HG03060 (cell line): ENCODE data around the gene TTYH2.
"Not testable (repeated sequence)": the region's sequence is repeated elsewhere in the genome, so short reads cannot be mapped to it uniquely, and the experiment has no call there.

Experiments used
- ATAC-seq: cut with Tn5 transposase; IDR thresholded peaks from one replicate; pipeline ENCODE4 v1.9.1; 2021; ENCODE audit warnings: low read depth, moderate number of reproducible peaks; ENCODE audit not compliant: unreplicated experiment

TTYH2 gene, protein sequence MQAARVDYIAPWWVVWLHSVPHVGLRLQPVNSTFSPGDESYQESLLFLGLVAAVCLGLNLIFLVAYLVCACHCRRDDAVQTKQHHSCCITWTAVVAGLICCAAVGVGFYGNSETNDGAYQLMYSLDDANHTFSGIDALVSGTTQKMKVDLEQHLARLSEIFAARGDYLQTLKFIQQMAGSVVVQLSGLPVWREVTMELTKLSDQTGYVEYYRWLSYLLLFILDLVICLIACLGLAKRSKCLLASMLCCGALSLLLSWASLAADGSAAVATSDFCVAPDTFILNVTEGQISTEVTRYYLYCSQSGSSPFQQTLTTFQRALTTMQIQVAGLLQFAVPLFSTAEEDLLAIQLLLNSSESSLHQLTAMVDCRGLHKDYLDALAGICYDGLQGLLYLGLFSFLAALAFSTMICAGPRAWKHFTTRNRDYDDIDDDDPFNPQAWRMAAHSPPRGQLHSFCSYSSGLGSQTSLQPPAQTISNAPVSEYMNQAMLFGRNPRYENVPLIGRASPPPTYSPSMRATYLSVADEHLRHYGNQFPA

GRCh38 chr17:74212913-74213791 is at the start of gene TTYH2:
TTYH2 (plus strand) TSS chr17:74213571; CDS start chr17:74213588, 17 bp downstream.
- peak; percentile 39 for ATAC-seq

- no peak for ATAC-seq
Observed at GRCh38 chr17:74163836-74164235, 49.5 kb upstream of the TTYH2 start.

DNA sequence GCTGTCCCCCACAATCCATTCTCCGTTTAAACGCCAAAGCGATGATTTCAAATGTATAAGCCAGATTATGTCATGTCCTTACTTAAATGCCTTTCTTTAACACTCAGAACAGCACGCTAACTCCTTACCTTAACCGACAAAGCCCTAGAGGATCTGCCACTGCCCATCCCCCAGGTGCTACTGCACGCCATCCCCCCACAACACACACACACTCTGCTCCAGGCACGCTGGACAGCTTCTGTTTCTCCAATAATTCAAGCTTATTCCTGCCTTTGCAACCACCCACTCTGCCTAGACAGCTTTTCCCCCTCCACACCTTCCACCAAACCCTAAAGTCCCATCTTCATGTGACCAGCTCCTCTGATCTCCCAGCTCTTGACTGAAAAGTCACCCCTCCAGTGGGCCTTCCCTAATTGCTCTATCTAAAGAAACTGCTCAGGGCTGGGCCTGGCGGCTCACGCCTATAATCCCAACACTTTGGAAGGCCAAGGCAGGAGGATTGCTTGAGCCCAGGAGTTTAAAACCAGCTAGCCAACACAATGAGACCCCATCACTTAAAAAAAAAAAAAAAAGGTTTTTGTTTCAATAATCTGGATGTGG is 48.8 kb upstream of the TTYH2 start:
- no peak for ATAC-seq

- no peak for ATAC-seq
Observed at GRCh38 chr17:74165797-74166365, 47.5 kb upstream of the TTYH2 start.

DNA sequence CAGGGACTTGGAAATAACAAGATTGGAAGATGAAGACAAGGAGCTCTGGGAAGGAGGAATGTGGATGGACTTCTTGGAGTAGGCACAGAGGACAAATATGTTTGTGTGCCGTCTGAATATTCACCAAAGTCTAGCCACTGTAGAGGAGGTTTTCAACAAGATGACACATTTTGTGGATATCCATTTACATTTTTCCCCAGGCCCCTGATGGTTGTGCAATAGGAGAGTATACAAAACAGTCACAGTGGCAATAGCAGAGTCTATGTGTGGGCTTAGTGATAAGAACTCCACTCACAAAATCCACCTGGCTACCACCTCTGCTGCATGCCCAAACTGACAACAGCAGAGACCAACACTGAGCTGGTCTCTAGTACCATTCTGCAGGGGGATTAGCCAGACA is 42.4 kb upstream of the TTYH2 start:
- ATAC-seq, result no peak

GRCh38 chr17:74172700-74173099 is 40.7 kb upstream of the TTYH2 start:
- no peak for ATAC-seq

DNA sequence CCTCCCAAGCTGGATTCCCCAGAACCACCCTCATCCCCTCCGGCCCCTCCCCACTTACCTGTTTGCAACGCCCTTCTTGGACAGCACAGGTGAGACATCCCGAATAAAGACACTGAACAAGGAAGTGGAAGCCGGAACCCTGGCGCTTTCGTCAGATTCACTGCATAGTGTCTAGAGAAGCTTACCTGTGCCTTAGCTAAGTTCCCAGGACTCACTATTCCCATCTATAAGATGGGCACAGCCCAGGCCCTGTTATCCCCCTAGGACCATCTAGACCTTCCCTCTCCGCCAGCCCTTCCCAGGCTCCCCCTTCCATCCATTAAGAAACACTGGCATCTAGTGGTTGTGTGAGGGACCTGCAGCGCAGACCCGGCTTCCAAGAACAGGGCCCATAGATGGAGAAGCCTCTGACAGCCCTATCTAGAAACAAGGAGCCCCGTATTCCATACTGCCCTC is 36.8 kb upstream of the TTYH2 start:
- ATAC-seq, result no peak

- ATAC-seq, result no peak
Observed at GRCh38 chr17:74177018-74177450, 36.3 kb upstream of the TTYH2 start.

DNA sequence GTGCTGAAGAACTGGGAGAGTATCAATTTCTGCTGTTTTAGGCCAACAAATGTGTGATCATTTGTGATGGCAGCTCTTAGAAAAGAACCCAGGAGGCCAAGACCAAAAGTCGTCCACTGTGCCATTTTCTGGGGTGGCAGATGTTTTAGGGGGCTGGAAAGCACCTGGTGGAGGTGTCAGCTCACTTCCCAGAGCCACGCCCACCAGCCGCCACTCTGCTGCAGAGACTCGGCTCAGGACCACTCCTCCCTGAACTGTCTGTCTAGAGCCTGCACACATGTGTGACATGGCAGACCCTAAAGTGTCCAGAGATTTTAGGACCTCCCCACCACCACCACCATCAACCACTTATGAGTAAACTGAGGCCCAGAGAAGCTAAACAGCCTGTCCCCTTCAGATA is 33.8 kb upstream of the TTYH2 start:
- ATAC-seq, result no peak

GRCh38 chr17:74180336-74180735 is 33.0 kb upstream of the TTYH2 start:
- ATAC-seq, result no peak

DNA sequence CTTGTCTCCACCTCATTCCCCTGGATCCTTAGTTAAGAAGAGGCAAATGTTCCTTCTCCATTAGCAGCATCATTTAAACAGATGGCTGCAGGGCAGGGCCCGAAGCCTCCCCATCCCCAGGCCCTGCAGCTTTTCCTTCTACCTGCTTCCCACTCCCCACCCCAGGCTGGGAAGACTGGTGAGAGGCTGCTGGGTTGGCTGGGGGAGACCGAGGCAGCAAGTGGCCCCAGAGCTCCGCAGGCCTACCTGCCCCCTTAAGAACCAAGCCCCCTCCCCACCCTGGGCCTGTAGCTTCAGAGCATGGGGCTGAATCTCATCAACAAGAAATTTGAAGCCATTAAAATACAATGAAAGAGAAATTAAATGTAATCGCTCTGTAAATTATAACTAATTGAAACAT is 32.0 kb upstream of the TTYH2 start:
- ATAC-seq, result no peak

GRCh38 chr17:74182041-74182723 is 31.2 kb upstream of the TTYH2 start:
- ATAC-seq, result no peak

GRCh38 chr17:74183411-74183810 is 30.0 kb upstream of the TTYH2 start:
- ATAC-seq, result no peak

DNA sequence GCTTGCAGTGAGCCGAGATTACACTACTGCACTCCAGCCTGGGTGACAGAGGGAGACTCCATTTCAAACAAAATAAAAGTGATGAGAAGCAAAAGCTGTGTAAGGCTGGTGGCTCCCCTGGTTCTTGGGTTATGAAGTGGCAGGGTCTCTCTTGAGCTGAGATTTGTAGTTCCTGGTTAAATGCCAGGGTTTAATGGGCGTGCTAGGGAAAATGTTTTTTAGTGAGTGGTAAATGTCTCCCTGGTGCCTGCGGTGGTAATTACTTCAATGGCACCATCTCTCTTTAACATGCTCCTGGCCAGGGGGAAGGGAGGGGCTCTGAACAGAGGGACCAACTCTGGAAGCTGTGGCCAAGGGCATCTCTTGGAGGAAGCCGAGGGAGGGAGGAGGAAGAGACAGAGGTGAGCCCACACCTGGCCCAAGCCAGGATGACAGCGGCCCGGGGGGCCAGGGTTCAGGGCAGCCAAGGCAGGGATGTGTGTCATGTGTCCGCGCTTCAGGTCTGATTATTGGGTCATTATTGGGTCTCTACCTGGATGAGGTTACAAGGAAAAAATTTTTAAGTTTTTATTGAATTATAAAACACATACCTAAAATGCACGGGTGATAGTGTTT is 27.7 kb upstream of the TTYH2 start:
- no peak for ATAC-seq

- ATAC-seq, result no peak
Observed at GRCh38 chr17:74186498-74186897, 26.9 kb upstream of the TTYH2 start.

DNA sequence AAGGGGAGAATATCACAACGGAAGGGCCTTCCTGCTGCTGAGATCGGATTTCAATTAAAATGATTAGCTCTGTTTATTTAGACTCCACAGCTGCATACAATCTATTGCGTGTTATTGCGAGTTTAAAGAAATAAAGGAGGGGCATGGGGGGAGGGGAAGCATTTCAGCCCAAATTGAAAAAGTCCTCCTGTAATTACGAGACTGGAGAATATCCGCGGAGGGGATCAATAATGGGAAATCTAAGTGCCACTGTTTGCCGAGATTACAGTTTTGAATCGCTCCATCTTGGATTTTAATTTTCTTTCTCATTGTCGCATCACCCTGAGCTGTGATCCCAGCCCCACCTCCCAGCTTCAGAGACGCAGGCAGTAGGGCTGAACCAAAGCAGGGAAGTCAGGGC is 25.6 kb upstream of the TTYH2 start:
- ATAC-seq, result no peak

DNA sequence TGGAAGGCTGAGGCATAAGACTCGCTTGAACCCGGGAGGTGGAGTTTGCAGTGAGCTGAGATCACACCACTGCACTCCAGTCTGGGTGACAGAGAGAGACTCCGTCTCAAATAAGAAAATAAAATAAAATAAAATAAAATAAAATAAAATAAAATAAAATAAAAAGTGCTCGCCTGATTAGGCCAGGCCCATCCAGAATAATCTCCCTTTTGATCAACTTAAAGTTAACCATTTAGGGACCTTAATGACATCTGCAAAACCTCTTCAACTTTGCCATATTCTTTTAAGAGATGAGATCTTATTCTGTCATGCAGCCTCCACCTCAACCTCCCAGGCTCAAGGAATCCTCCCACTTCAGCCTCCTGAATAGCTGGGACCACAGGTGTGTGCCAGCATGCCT is 24.7 kb upstream of the TTYH2 start:
- ATAC-seq, result not testable (repeated sequence)

DNA sequence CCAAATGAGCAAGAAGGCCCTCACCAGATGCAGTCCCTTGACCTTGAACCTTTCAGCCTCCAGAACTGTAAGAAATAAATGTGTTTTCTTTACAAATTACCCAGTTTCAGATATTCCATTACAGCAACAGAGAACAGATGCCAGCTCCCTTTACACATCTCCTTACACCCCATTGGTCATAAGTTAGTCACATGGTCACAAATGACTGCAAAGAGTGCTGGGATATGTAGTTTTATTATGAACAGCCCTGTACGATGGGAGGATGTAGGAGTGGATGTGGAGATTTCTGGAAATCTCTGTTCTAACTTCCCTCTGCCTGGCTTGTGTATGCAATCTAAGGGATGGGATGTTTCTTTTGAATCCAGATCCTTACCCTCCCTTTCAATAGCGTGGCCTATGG is 23.2 kb upstream of the TTYH2 start:
- no peak for ATAC-seq

DNA sequence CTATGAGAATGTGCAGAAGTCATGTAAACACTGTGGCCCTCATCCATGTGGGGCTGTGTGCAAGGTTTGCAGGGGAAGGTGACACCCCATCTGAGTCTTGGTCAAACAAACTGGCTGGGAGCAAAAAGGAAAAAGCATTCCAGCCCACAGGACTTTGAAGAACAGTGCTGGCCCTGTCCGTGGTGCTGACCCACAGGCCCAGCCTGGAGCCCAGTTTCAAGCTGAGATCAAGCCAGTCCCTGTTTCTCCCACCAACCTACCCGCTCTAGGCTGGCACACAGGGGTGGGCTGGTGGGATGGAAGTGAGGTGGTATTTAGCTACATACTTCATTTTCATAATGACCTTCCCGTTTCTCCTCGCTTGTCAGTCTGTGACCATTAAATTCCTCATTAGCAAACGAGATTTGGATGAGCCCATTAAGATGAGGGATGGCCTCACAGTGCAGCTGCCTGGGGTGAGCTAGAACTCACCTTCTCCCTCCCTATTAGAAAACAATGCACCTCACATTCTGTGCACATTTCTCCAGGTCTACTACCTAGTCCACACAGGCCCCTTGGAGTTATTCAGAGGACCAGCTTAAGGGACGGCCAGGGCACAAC is 22.5 kb upstream of the TTYH2 start:
- no peak for ATAC-seq
